Measurements from ENCODE around the gene OVCA2.

Gene OVCA2

GRCh38 chr17:2084766-2085647 lies 43.2 kb downstream of the OVCA2 start:
- Histone ChIP-seq H3K27me3 (no peaks in the 10 kb centered on the region), H3K36me3 (peaks cover 15 to 60% (median 22%) of the 10 kb centered on the region in 3 donors), H3K4me3 (no peak overlapping the region), H3K27ac (peak overlapping the region; percentile 46 to 53), H3K9me3 (no peaks in the 10 kb centered on the region), H3K4me1 (peaks cover 0 to 61% (median 29%) of the 10 kb centered on the region in 4 donors)
- peak in 1 of 2 donors; percentile 81 for DNase-seq
- TF ChIP-seq CTCF (IDR thresholded peaks at IDR 0.05): no peak
- intact Hi-C loops (cut with DNase I; ENCODE audit: low total_unique reads): no loop called here

- H3K27ac ChIP-seq: peak overlapping the region; percentile 42 to 53
- DNase-seq: peak in 1 of 2 donors; percentile 56
- H3K9me3 ChIP-seq: no peaks in the 10 kb centered on the region
- intact Hi-C loops (cut with DNase I; ENCODE audit: low total_unique reads): no loop called here
- H3K27me3 ChIP-seq: no peaks in the 10 kb centered on the region
- peaks cover 14 to 54% (median 19%) of the 10 kb centered on the region in 3 donors for H3K36me3 ChIP-seq
- H3K4me1 ChIP-seq: peaks cover 0 to 67% (median 33%) of the 10 kb centered on the region in 4 donors
- H3K4me3 ChIP-seq: no peak overlapping the region
- no peak for TF ChIP-seq CTCF (IDR thresholded peaks at IDR 0.05)
Observed at GRCh38 chr17:2085648-2085949, 43.8 kb downstream of the OVCA2 start.

GRCh38 chr17:2086306-2086705 lies 44.5 kb downstream of the OVCA2 start:
- H3K9me3 ChIP-seq: no peaks in the 10 kb centered on the region
- H3K4me1 ChIP-seq: peaks cover 0 to 74% (median 38%) of the 10 kb centered on the region in 4 donors
- H3K27ac ChIP-seq: peak overlapping the region; percentile 42 to 53
- H3K4me3 ChIP-seq: no peak overlapping the region
- intact Hi-C loops (cut with DNase I; ENCODE audit: low total_unique reads): no loop called here
- peaks cover 7 to 47% (median 12%) of the 10 kb centered on the region in 3 donors for H3K36me3 ChIP-seq
- no peaks in the 10 kb centered on the region for H3K27me3 ChIP-seq
- no peak for TF ChIP-seq CTCF (IDR thresholded peaks at IDR 0.05)
- no peak for DNase-seq

DNA sequence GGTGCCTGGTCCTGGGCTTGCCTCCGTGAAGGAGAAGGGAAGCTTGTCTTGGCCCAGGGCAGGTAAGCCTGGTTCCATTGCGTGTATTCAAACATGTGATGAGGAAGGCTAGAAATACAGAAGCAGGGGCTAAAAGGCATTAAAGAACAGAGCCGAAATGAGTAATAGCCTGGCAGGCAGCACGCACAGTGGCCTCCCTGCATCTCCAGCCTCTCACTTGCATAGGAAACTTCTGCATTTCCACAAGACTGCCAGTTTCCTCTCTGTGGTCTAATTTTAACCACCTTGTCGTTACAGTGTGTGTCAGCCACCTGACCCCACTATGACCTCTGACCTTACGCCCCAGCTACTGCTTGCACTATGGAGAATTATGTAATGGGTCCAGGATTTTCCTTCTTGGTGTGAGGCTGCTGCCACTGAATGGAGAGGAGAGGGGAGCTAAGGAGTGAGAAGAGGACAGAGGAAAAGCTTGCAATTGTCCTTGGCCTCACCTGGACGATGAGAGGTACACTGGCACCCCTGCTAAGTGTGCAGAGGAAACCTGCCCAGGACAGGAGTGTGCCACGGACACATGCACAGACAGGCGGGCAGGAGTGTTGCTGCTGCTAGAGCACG lies 45.9 kb downstream of the OVCA2 start:
- Histone ChIP-seq H3K4me3 (no peak overlapping the region), H3K9me3 (no peaks in the 10 kb centered on the region), H3K27me3 (no peaks in the 10 kb centered on the region), H3K4me1 (peaks cover 0 to 74% (median 39%) of the 10 kb centered on the region in 4 donors), H3K27ac (no peak overlapping the region), H3K36me3 (peaks cover 0 to 34% (median 0%) of the 10 kb centered on the region in 3 donors)
- intact Hi-C loops (cut with DNase I; ENCODE audit: low total_unique reads): no loop called here
- peak in 1 of 2 donors; percentile 62 for DNase-seq
- no peak for TF ChIP-seq CTCF (IDR thresholded peaks at IDR 0.05)

GRCh38 chr17:2089021-2089422 lies 47.2 kb downstream of the OVCA2 start:
- H3K4me3 ChIP-seq: peak overlapping the region; percentile 28 to 38
- no peak for DNase-seq
- H3K27ac ChIP-seq: peak overlapping the region; percentile 53 to 57
- no peaks in the 10 kb centered on the region for H3K27me3 ChIP-seq
- no peaks in the 10 kb centered on the region for H3K9me3 ChIP-seq
- peaks cover 0 to 72% (median 34%) of the 10 kb centered on the region in 4 donors for H3K4me1 ChIP-seq
- peaks cover 0 to 23% (median 0%) of the 10 kb centered on the region in 3 donors for H3K36me3 ChIP-seq
- no peak for TF ChIP-seq CTCF (IDR thresholded peaks at IDR 0.05)
- intact Hi-C loops (cut with DNase I; ENCODE audit: low total_unique reads): no loop called here
